ENCODE results near the gene SLC12A6.
"Not testable (repeated sequence)": the region's sequence is repeated elsewhere in the genome, so short reads cannot be mapped to it uniquely, and the experiment has no call there.

Gene SLC12A6

DNA sequence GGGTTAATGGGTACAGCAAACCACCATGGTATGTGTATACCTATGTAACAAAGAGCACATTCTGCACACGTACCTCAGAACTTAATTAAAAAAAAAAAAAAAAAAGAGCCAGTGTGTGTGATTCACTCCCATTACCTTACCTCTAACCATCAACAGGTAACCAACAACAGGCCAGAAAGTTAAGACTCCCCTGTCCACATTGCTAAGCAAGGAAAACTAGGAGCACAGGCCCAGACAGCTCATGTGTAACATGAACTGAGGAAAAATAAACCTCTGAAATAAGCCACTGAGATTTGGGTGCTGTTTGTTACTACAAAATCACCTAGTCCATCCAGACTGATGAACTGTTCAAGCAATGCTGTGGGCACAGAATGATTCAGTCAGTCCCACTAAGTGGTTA lies 133.6 kb downstream of the SLC12A6 start:
- Histone ChIP-seq H3K36me3 (ENCODE audit: insufficient read depth, insufficient read length, low read length) (peaks cover 24% of the 10 kb centered on the region), H3K27me3 (ENCODE audit: insufficient read depth, insufficient read length) (no peaks in the 10 kb centered on the region), H3K9me3 (ENCODE audit: insufficient read depth, low read length) (no peaks in the 10 kb centered on the region), H3K4me3 (ENCODE audit: insufficient read length, low read depth) (no peak overlapping the region), H3K9ac (ENCODE audit: insufficient read length, low read depth) (no peak overlapping the region), H3K4me1 (ENCODE audit: insufficient read depth, insufficient read length) (no peaks in the 10 kb centered on the region)
- DNase-seq (ENCODE audit: low read depth, low spot score): no peak
- no peak for TF ChIP-seq ZNF274 (IDR thresholded peaks at IDR 0.05; ENCODE audit: low read depth, low read length)
- TF ChIP-seq SUZ12 (IDR thresholded peaks at IDR 0.05; ENCODE audit: extremely low read depth, insufficient read depth, insufficient read length): no peak
- no peak for TF ChIP-seq YY1 (IDR thresholded peaks at IDR 0.05; ENCODE audit: insufficient read depth, insufficient read length)

DNA sequence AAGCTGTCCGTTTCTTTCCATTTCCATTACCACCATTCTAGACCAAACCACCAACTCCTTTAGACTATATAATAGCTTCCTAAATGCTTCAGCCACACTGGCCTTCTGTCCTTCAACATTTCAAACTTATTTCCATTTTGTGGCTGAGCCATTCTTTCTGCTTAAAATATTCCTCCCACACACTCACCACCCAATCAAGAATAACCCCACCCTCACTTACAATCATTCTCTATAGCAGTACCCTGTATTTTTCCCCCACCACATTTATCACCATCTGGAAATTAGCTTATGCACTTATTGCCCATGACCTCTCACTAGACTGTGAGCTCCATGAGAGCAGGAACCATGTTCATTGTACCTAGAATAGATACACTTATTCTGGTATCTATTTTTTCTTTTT lies 134.3 kb downstream of the SLC12A6 start:
- DNase-seq (ENCODE audit: low read depth, low spot score): no peak
- peaks cover 24% of the 10 kb centered on the region for H3K36me3 ChIP-seq (ENCODE audit: insufficient read depth, insufficient read length, low read length)
- no peak overlapping the region for H3K4me3 ChIP-seq (ENCODE audit: insufficient read length, low read depth)
- TF ChIP-seq SUZ12 (IDR thresholded peaks at IDR 0.05; ENCODE audit: extremely low read depth, insufficient read depth, insufficient read length) (no peak), ZNF274 (IDR thresholded peaks at IDR 0.05; ENCODE audit: low read depth, low read length) (no peak), YY1 (IDR thresholded peaks at IDR 0.05; ENCODE audit: insufficient read depth, insufficient read length) (no peak)
- H3K9me3 ChIP-seq (ENCODE audit: insufficient read depth, low read length): no peaks in the 10 kb centered on the region
- H3K4me1 ChIP-seq (ENCODE audit: insufficient read depth, insufficient read length): no peaks in the 10 kb centered on the region
- H3K9ac ChIP-seq (ENCODE audit: insufficient read length, low read depth): no peak overlapping the region
- H3K27me3 ChIP-seq (ENCODE audit: insufficient read depth, insufficient read length): no peaks in the 10 kb centered on the region

- H3K9ac ChIP-seq (ENCODE audit: insufficient read length, low read depth); H3K9me3 ChIP-seq (ENCODE audit: insufficient read depth, low read length); H3K4me1 ChIP-seq (ENCODE audit: insufficient read depth, insufficient read length); H3K27me3 ChIP-seq (ENCODE audit: insufficient read depth, insufficient read length); H3K36me3 ChIP-seq (ENCODE audit: insufficient read depth, insufficient read length, low read length); DNase-seq (ENCODE audit: low read depth, low spot score); H3K4me3 ChIP-seq (ENCODE audit: insufficient read length, low read depth): not testable (repeated sequence)
Measured at GRCh38 chr15:34193272-34193671, 144.3 kb downstream of the SLC12A6 start.

DNA sequence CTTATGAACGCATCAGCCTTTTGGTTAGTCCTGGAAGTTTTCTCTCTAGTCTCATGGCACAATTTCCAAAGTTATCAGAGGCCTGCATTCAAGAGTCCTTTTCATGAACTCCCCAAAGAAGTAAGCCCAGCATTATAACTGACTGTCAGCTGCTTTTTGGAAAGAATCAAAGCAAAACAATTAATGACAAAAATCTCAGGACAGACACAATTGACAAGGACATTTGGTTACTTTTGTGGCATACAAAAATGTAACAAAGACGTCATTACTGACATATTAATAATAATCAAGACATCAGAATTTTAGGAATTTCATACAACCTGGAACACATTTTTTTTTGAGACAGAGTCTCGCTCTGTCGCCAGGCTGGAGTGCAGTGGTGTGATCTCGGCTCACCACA lies 148.9 kb downstream of the SLC12A6 start:
- Histone ChIP-seq H3K4me1 (ENCODE audit: insufficient read depth, insufficient read length) (no peaks in the 10 kb centered on the region), H3K9ac (ENCODE audit: insufficient read length, low read depth) (no peak overlapping the region), H3K9me3 (ENCODE audit: insufficient read depth, low read length) (peaks cover 16% of the 10 kb centered on the region; the same call in 1 of the 2 replicates), H3K27me3 (ENCODE audit: insufficient read depth, insufficient read length) (no peaks in the 10 kb centered on the region), H3K36me3 (ENCODE audit: insufficient read depth, insufficient read length, low read length) (peaks cover 8% of the 10 kb centered on the region), H3K4me3 (ENCODE audit: insufficient read length, low read depth) (no peak overlapping the region)
- TF ChIP-seq SUZ12 (IDR thresholded peaks at IDR 0.05; ENCODE audit: extremely low read depth, insufficient read depth, insufficient read length) (no peak), ZNF274 (IDR thresholded peaks at IDR 0.05; ENCODE audit: low read depth, low read length) (no peak), YY1 (IDR thresholded peaks at IDR 0.05; ENCODE audit: insufficient read depth, insufficient read length) (no peak)
- no peak for DNase-seq (ENCODE audit: low read depth, low spot score)

DNA sequence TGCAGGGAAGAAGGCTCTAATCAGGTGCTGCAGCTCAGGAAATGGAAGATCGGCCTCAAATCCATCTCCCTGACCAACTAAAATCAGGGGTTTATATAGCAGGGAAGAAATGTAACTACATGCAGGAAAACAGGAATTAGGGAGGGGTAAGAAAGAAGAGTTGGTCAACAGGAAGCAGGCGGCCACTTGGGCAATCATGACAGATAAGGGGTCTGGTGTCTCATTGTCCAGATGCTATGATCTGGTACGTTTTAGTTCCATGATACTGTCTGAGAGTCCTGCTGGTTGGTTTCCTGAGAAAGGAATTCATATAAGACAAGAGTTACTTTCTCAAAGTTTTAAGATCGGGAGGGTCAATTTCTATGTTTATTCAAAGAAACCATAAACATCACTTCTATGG lies 151.9 kb downstream of the SLC12A6 start:
- H3K9ac ChIP-seq (ENCODE audit: insufficient read length, low read depth): no peak overlapping the region
- peaks cover 16% of the 10 kb centered on the region; the same call in 1 of the 2 replicates for H3K9me3 ChIP-seq (ENCODE audit: insufficient read depth, low read length)
- no peak overlapping the region for H3K4me3 ChIP-seq (ENCODE audit: insufficient read length, low read depth)
- no peak for DNase-seq (ENCODE audit: low read depth, low spot score)
- H3K4me1 ChIP-seq (ENCODE audit: insufficient read depth, insufficient read length): no peaks in the 10 kb centered on the region
- peaks cover 8% of the 10 kb centered on the region for H3K36me3 ChIP-seq (ENCODE audit: insufficient read depth, insufficient read length, low read length)
- no peak for TF ChIP-seq ZNF274 (IDR thresholded peaks at IDR 0.05; ENCODE audit: low read depth, low read length)
- no peak for TF ChIP-seq SUZ12 (IDR thresholded peaks at IDR 0.05; ENCODE audit: extremely low read depth, insufficient read depth, insufficient read length)
- no peak for TF ChIP-seq YY1 (IDR thresholded peaks at IDR 0.05; ENCODE audit: insufficient read depth, insufficient read length)
- H3K27me3 ChIP-seq (ENCODE audit: insufficient read depth, insufficient read length): no peaks in the 10 kb centered on the region

DNA sequence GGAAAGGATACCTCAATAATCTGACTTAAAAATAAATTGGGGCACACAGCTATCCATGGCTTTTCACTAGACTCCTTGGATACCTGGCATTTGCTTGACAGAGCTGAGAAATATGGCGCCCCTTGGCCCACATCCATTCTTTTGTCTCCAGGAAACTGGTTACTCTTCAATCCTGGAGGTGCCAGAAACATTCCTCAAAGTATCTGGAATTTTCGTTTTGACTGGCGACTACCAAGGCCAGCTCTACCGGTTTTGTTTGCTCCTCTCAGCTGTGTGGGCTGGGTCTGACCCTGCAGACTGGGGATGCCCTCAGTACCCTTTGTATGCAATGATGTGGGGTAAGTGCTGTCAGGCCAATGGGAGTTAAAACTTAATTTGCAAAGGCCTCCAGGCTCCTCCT lies 154.6 kb downstream of the SLC12A6 start:
- no peak overlapping the region for H3K9ac ChIP-seq (ENCODE audit: insufficient read length, low read depth)
- H3K27me3 ChIP-seq (ENCODE audit: insufficient read depth, insufficient read length): no peaks in the 10 kb centered on the region
- peaks cover 12% of the 10 kb centered on the region for H3K36me3 ChIP-seq (ENCODE audit: insufficient read depth, insufficient read length, low read length)
- H3K4me3 ChIP-seq (ENCODE audit: insufficient read length, low read depth): no peak overlapping the region
- no peaks in the 10 kb centered on the region for H3K4me1 ChIP-seq (ENCODE audit: insufficient read depth, insufficient read length)
- H3K9me3 ChIP-seq (ENCODE audit: insufficient read depth, low read length): 0 out of 2 replicates have a peak, but pooled peaks cover 12% of the 10 kb centered on the region
- TF ChIP-seq SUZ12 (IDR thresholded peaks at IDR 0.05; ENCODE audit: extremely low read depth, insufficient read depth, insufficient read length) (no peak), YY1 (IDR thresholded peaks at IDR 0.05; ENCODE audit: insufficient read depth, insufficient read length) (no peak), ZNF274 (IDR thresholded peaks at IDR 0.05; ENCODE audit: low read depth, low read length) (no peak)
- no peak for DNase-seq (ENCODE audit: low read depth, low spot score)
